KOPT-K1 (cell line): ENCODE data around the gene SCAPER.

Source experiments
- H3K27ac ChIP-seq: fragments of 200-600 bp; sonication (generic); 2 replicates; pipeline ENCODE4 v1.5.1; 2016; ENCODE audit warnings: antibody characterized with exemption, mild to moderate bottlenecking, low read depth, low read length; ENCODE audit not compliant: poor library complexity, severe bottlenecking
- H3K36me3 ChIP-seq: fragments of 200-600 bp; sonication (generic); 2 replicates; pipeline ENCODE4 v1.5.1; 2017; ENCODE audit warnings: antibody characterized with exemption, mild to moderate bottlenecking, low read length, moderate library complexity; ENCODE audit not compliant: insufficient read depth
- H3K9me3 ChIP-seq: fragments of 200-600 bp; sonication (generic); 2 replicates; pipeline ENCODE4 v1.5.1; 2017; ENCODE audit warnings: antibody characterized with exemption, low read length, mild to moderate bottlenecking; ENCODE audit not compliant: insufficient read depth, poor library complexity, severe bottlenecking

The SCAPER gene

GRCh38 chr15:76381366-76381765 is 523.8 kb downstream of the SCAPER start:
- no peaks in the 10 kb centered on the region; the same call in 1 of the 2 replicates for H3K36me3 ChIP-seq
- H3K27ac ChIP-seq = no peak overlapping the region
- H3K9me3 ChIP-seq = no peaks in the 10 kb centered on the region

GRCh38 chr15:76380249-76380648 is 524.9 kb downstream of the SCAPER start:
- H3K36me3 ChIP-seq = no peaks in the 10 kb centered on the region; the same call in 1 of the 2 replicates
- H3K9me3 ChIP-seq = no peaks in the 10 kb centered on the region
- no peak overlapping the region for H3K27ac ChIP-seq

- H3K9me3 ChIP-seq = no peaks in the 10 kb centered on the region
- no peaks in the 10 kb centered on the region; the same call in 1 of the 2 replicates for H3K36me3 ChIP-seq
- no peak overlapping the region for H3K27ac ChIP-seq
These were observed 526.4 kb downstream of the SCAPER start for GRCh38 chr15:76378691-76379090.

GRCh38 chr15:76377751-76378150 is 527.4 kb downstream of the SCAPER start:
- H3K27ac ChIP-seq = no peak overlapping the region
- H3K9me3 ChIP-seq = no peaks in the 10 kb centered on the region
- no peaks in the 10 kb centered on the region; the same call in 1 of the 2 replicates for H3K36me3 ChIP-seq

GRCh38 chr15:76377217-76377616 is 527.9 kb downstream of the SCAPER start:
- H3K27ac ChIP-seq = no peak overlapping the region
- no peaks in the 10 kb centered on the region; the same call in 1 of the 2 replicates for H3K36me3 ChIP-seq
- no peaks in the 10 kb centered on the region for H3K9me3 ChIP-seq

GRCh38 chr15:76376816-76377215 is 528.3 kb downstream of the SCAPER start:
- Histone ChIP-seq H3K9me3 (no peaks in the 10 kb centered on the region), H3K27ac (no peak overlapping the region), H3K36me3 (no peaks in the 10 kb centered on the region; the same call in 1 of the 2 replicates)

- H3K36me3 ChIP-seq = no peaks in the 10 kb centered on the region; the same call in 1 of the 2 replicates
- no peak overlapping the region for H3K27ac ChIP-seq
- H3K9me3 ChIP-seq = no peaks in the 10 kb centered on the region
These were observed 529.1 kb downstream of the SCAPER start for GRCh38 chr15:76376029-76376428.

GRCh38 chr15:76368122-76368621 is 537.0 kb downstream of the SCAPER start:
- Histone ChIP-seq H3K36me3 (no peaks in the 10 kb centered on the region; the same call in 1 of the 2 replicates), H3K27ac (no peak overlapping the region)

GRCh38 chr15:76366714-76367113 is 538.4 kb downstream of the SCAPER start:
- Histone ChIP-seq H3K9me3 (no peaks in the 10 kb centered on the region), H3K27ac (no peak overlapping the region), H3K36me3 (no peaks in the 10 kb centered on the region)

More at GRCh38 chr15:76368122-76368621, 537.0 kb downstream of the SCAPER start:
- no peaks in the 10 kb centered on the region for H3K9me3 ChIP-seq

- Histone ChIP-seq H3K27ac (no peak overlapping the region), H3K36me3 (no peaks in the 10 kb centered on the region), H3K9me3 (no peaks in the 10 kb centered on the region)
These were observed 541.9 kb downstream of the SCAPER start for GRCh38 chr15:76363251-76363650.

GRCh38 chr15:76360416-76360815 is 544.7 kb downstream of the SCAPER start:
- Histone ChIP-seq H3K36me3 (no peaks in the 10 kb centered on the region), H3K27ac (no peak overlapping the region), H3K9me3 (no peaks in the 10 kb centered on the region)

- H3K9me3 ChIP-seq = no peaks in the 10 kb centered on the region
- H3K27ac ChIP-seq = no peak overlapping the region
- no peaks in the 10 kb centered on the region for H3K36me3 ChIP-seq
These were observed 546.0 kb downstream of the SCAPER start for GRCh38 chr15:76359152-76359551.

- Histone ChIP-seq H3K36me3 (no peaks in the 10 kb centered on the region), H3K9me3 (no peaks in the 10 kb centered on the region), H3K27ac (no peak overlapping the region)
These were observed 546.7 kb downstream of the SCAPER start for GRCh38 chr15:76358453-76358852.

GRCh38 chr15:76354823-76355440 is 550.2 kb downstream of the SCAPER start:
- Histone ChIP-seq H3K9me3 (no peaks in the 10 kb centered on the region), H3K27ac (no peak overlapping the region), H3K36me3 (no peaks in the 10 kb centered on the region; the same call in 1 of the 2 replicates)

GRCh38 chr15:76353903-76354302 is 551.2 kb downstream of the SCAPER start:
- Histone ChIP-seq H3K9me3 (no peaks in the 10 kb centered on the region), H3K36me3 (no peaks in the 10 kb centered on the region; the same call in 1 of the 2 replicates), H3K27ac (no peak overlapping the region)

GRCh38 chr15:76353023-76353577 is 552.0 kb downstream of the SCAPER start:
- no peaks in the 10 kb centered on the region for H3K9me3 ChIP-seq
- H3K36me3 ChIP-seq = no peaks in the 10 kb centered on the region; the same call in none of the 2 replicates
- H3K27ac ChIP-seq = no peak overlapping the region
